ENCODE measurements around the gene LIFR. TPM values are rescaled to one million over a fixed set of nuclear protein-coding genes. Genes with fewer than 3 reads are reported as not detected.

The LIFR gene, protein sequence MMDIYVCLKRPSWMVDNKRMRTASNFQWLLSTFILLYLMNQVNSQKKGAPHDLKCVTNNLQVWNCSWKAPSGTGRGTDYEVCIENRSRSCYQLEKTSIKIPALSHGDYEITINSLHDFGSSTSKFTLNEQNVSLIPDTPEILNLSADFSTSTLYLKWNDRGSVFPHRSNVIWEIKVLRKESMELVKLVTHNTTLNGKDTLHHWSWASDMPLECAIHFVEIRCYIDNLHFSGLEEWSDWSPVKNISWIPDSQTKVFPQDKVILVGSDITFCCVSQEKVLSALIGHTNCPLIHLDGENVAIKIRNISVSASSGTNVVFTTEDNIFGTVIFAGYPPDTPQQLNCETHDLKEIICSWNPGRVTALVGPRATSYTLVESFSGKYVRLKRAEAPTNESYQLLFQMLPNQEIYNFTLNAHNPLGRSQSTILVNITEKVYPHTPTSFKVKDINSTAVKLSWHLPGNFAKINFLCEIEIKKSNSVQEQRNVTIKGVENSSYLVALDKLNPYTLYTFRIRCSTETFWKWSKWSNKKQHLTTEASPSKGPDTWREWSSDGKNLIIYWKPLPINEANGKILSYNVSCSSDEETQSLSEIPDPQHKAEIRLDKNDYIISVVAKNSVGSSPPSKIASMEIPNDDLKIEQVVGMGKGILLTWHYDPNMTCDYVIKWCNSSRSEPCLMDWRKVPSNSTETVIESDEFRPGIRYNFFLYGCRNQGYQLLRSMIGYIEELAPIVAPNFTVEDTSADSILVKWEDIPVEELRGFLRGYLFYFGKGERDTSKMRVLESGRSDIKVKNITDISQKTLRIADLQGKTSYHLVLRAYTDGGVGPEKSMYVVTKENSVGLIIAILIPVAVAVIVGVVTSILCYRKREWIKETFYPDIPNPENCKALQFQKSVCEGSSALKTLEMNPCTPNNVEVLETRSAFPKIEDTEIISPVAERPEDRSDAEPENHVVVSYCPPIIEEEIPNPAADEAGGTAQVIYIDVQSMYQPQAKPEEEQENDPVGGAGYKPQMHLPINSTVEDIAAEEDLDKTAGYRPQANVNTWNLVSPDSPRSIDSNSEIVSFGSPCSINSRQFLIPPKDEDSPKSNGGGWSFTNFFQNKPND
- 24.1 and 25.1 TPM in 2 replicates for total RNA-seq

DNA sequence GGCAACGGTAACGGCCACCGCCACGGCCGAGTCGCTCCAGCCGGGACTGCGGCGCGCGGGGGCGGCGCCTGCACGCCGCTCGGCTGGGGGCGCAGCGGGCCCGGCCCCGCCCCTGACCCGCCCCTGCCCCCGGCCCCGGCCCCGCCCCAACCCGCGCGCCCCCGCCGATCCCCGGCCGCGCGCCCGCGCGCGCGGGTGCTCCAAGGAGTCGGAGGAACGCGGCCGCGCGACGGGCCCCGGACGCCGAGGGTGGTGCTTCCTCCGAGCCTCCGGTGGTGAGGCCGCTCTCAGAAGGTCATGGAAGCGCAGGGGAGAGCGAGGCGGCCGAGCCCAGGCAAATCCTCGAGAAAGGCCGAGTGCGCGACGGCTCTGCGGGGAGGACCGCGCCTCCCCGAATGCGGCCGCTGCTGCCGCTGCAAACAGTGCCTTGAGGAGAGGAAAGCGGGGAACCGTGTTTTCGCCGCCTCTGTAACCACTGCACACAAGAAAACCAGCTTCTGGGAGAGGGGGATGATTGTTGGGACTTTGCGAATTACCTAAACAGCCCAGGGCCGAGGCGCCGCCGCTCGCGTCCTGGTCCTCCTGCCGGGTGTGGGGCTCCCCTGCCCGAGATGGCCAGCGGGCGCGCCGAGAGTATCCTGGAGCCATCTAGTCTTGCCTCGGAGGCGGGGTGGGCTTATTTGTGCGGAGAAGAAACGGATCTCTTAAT, at the start of gene LIFR:
Gene LIFR (minus strand): TSS at position 48 of the 709 bp plus-strand sequence. CDS start 25,999 bp downstream, outside the sequence.

